Caco-2 (cell line): Measurements from ENCODE around the gene PARVA. TPM values are rescaled to one million over a fixed set of nuclear protein-coding genes. Genes with fewer than 3 reads are reported as not detected.
A peak's percentile ranks its signal among the peaks of the same experiment; 100 is the strongest.

Experiments used
- BruUV-seq: library from RNA; stranded (reverse); fragments of 400-500 nt; replicated peaks from 2 replicates; lab custom pipeline; 2021; lab: Mats Ljungman, UMichigan
- CTCF ChIA-PET: fragments of 300-600 bp; sonication (Branson Sonifier 250); formaldehyde crosslinking; loops from one replicate; lab custom pipeline; 2022; ENCODE audit warnings: antibody characterized with exemption; lab: Charles Lee
- POLR2A ChIA-PET: fragments of 300-600 bp; sonication (Branson Sonifier 250); formaldehyde crosslinking; loops from one replicate; lab custom pipeline; 2022; ENCODE audit warnings: antibody characterized with exemption; lab: Charles Lee
- DNase-seq, 2 experiments: peaks; one replicate each; pipeline versions ENCODE4 v3.0.0 to v3.0.0-alpha.2; 2020 to 2022
- H3K27me3 ChIP-seq: replicated peaks from 2 replicates; pipeline ENCODE4 v1.6.0; 2011; ENCODE audit warnings: low read length; ENCODE audit not compliant: control insufficient read depth, insufficient read depth
- H3K36me3 ChIP-seq: 2 replicates; pipeline ENCODE4 v1.5.1; 2011; ENCODE audit warnings: low read length; ENCODE audit not compliant: control insufficient read depth, insufficient read depth
- H3K4me1 ChIP-seq: fragments of 250-450 bp; sonication (Bioruptor Pico); 2 replicates; pipeline ENCODE4 v1.5.1; 2020; ENCODE audit warnings: mild to moderate bottlenecking
- H3K4me3 ChIP-seq: 2 replicates; pipeline ENCODE4 v1.5.1; 2011; ENCODE audit warnings: low read depth, mild to moderate bottlenecking, control low read depth, low read length
- H3K9me3 ChIP-seq: fragments of 250-450 bp; sonication (Bioruptor Pico); 2 replicates; pipeline ENCODE4 v1.5.1; 2020; ENCODE audit warnings: mild to moderate bottlenecking, moderate library complexity
- H3K27ac Mint-ChIP-seq: one replicate; pipeline ENCODE4 v1.8.0; 2022; ENCODE audit warnings: mixed read lengths; ENCODE audit not compliant: unreplicated experiment
- H3K27me3 Mint-ChIP-seq: one replicate; pipeline ENCODE4 v1.8.0; 2022; ENCODE audit warnings: mixed read lengths; ENCODE audit not compliant: insufficient read depth, unreplicated experiment
- H3K36me3 Mint-ChIP-seq: one replicate; pipeline ENCODE4 v1.8.0; 2022; ENCODE audit warnings: mild to moderate bottlenecking, mixed read lengths; ENCODE audit not compliant: insufficient read depth, unreplicated experiment
- H3K4me1 Mint-ChIP-seq: one replicate; pipeline ENCODE4 v1.8.0; 2022; ENCODE audit warnings: low read depth, mixed read lengths; ENCODE audit not compliant: unreplicated experiment
- H3K4me3 Mint-ChIP-seq: one replicate; pipeline ENCODE4 v1.8.0; 2022; ENCODE audit warnings: mild to moderate bottlenecking, moderate library complexity, mixed read lengths; ENCODE audit not compliant: unreplicated experiment
- H3K9me3 Mint-ChIP-seq: one replicate; pipeline ENCODE4 v1.8.0; 2022; ENCODE audit warnings: mixed read lengths; ENCODE audit not compliant: unreplicated experiment
- intact Hi-C: fragments of 100-400 bp; cut with micrococcal nuclease; formaldehyde crosslinking; loops from one replicate; pipeline ENCODE4 v1.10.0; 2022; ENCODE audit not compliant: unreplicated experiment
- total RNA-seq: library from RNA; stranded (reverse); gene quantifications from 2 replicates; pipeline ENCODE4 v1.2.3, GENCODE V29; 2022
- TF ChIP-seq, protein P1 (sequence below), 2 experiments: fragments of 200-600 bp in 1 of 2; IDR thresholded peaks; 1 replicate in 1 of 2; 2 replicates in 1 of 2; pipeline versions ENCODE4 v1.5.1 to v1.8.0; 2011 to 2022; ENCODE audit warnings: antibody characterized with exemption in 1 of 2, control low read depth in 1 of 2, inconsistent platforms in 1 of 2, low read depth in 1 of 2, low read length in 1 of 2, mild to moderate bottlenecking in 1 of 2, moderate library complexity in 1 of 2; ENCODE audit not compliant: insufficient read depth in 1 of 2, severe bottlenecking in 1 of 2, unreplicated experiment in 1 of 2

Gene PARVA
- total RNA-seq, 1 experiment from 2014 or later = 45.3 TPM

DNA sequence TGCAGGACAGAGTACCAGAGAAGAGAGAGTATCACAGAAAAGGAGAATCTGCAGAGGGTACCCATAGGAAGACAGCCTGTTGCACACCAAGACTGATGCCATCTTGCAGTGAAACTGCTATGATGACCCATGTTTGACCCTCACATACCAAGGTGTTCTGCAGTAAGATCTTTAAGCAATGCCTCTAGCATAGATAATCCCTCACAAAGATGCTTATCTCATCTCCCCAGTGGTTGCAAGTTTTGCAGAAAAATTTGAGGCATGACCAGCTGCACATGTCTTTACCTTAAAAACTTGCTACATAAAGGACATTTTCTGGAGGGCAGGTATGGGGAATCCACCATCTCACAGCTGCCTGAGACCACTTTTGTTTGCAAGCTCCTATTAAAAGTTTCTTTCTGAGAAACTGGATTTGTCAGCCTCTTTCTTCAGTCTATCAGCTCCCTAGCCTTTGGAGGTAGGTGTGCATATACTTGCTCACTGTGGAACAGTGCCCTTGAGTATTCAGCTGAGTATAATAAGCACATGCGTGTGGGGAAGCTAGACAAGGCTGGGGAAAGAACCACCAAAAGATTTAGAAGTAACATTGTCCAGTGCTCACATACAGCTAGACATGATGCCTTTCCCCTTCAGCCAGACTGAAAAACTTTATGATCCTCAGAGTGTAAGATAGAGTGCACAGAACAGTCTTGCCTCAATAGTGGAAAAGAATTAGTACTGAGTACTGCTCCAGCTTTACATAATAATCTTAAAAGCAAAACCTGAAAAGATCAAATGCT is 196.5 kb downstream of the PARVA start:
- TF ChIP-seq, protein P1, sequence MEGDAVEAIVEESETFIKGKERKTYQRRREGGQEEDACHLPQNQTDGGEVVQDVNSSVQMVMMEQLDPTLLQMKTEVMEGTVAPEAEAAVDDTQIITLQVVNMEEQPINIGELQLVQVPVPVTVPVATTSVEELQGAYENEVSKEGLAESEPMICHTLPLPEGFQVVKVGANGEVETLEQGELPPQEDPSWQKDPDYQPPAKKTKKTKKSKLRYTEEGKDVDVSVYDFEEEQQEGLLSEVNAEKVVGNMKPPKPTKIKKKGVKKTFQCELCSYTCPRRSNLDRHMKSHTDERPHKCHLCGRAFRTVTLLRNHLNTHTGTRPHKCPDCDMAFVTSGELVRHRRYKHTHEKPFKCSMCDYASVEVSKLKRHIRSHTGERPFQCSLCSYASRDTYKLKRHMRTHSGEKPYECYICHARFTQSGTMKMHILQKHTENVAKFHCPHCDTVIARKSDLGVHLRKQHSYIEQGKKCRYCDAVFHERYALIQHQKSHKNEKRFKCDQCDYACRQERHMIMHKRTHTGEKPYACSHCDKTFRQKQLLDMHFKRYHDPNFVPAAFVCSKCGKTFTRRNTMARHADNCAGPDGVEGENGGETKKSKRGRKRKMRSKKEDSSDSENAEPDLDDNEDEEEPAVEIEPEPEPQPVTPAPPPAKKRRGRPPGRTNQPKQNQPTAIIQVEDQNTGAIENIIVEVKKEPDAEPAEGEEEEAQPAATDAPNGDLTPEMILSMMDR (IDR thresholded peaks at IDR 0.05; ENCODE audit: insufficient read depth in 1 of 2, low read depth in 1 of 2, low read length in 1 of 2, severe bottlenecking in 1 of 2, unreplicated experiment in 1 of 2) = no peak
- Mint-ChIP-seq H3K4me1 (peaks cover 24% of the 10 kb centered on the region), H3K4me3 (no peak overlapping the region), H3K27ac (no peak overlapping the region), H3K36me3 (no peaks in the 10 kb centered on the region), H3K9me3 (no peaks in the 10 kb centered on the region), H3K27me3 (peaks cover 3% of the 10 kb centered on the region)
- Histone ChIP-seq H3K4me3 (no peak overlapping the region), H3K36me3 (no peaks in the 10 kb centered on the region), H3K27me3 (no peaks in the 10 kb centered on the region), H3K4me1 (peaks cover 15% of the 10 kb centered on the region; the same call in 1 of the 2 replicates), H3K9me3 (no peaks in the 10 kb centered on the region)
- ChIA-PET CTCF (interaction anchor here (1.3 kb wide), 1 partner anchor 33 kb away, joined by 3 read pairs; no protein-coding TSS in a partner anchor), POLR2A (no interaction called here)
- intact Hi-C loops = no loop called here
- BruUV-seq = no TSS peak
- DNase-seq = peak in 1 of 2 experiments; percentile 20

DNA sequence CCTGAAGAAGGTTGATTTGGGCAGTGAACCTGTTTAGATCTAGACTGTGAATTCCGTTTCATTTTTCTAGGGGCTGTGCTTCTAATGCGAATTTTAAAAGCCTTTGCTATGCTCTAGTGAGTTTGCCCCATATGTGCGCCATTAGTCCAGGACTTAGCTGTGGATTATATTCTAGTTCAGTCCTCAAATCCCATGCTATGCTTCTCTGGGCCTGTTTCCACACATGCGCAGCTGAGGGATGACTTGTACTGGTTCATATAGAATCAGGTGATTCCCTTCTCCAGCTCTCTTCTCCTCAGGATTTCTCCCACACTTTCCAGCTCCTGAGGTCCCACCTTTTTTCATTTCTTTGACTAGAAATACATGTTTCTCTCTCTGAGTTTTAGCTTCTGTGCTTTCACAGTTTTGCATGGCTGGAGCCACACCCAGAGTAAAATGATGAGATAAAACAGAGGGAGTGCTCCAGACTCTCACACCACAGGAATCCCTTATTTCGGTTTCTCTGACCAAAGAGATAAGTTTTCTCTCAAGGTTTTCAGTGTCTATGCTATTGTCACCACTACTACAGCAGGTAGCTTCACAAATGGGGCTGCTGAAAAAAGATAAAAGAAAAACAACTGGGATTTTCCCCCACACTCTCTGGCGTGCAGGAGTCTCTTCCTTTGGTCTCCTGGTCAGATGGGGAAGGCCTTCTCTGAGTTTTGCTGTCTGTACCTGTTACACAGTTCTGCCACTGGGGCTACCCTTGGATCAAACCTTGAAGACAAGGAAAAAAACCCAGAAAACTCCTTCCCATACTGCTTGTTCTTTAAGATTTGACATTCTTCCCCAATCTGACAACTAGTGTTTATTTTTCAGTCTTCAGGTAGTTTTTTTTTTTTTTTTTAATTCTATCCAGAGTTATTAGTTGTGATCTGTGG is 200.6 kb downstream of the PARVA start:
- CTCF ChIA-PET = no interaction called here
- no TSS peak for BruUV-seq
- TF ChIP-seq, protein P1 (IDR thresholded peaks at IDR 0.05; ENCODE audit: insufficient read depth in 1 of 2, low read depth in 1 of 2, low read length in 1 of 2, severe bottlenecking in 1 of 2, unreplicated experiment in 1 of 2) = peak; percentile 18 to 52
- Mint-ChIP-seq H3K4me1 (peaks cover 32% of the 10 kb centered on the region), H3K4me3 (no peak overlapping the region), H3K27me3 (peaks cover 3% of the 10 kb centered on the region), H3K27ac (no peak overlapping the region), H3K9me3 (no peaks in the 10 kb centered on the region), H3K36me3 (no peaks in the 10 kb centered on the region)
- POLR2A ChIA-PET = no interaction called here
- intact Hi-C loops = no loop called here
- no peaks in the 10 kb centered on the region for H3K27me3 ChIP-seq
- peaks cover 13% of the 10 kb centered on the region; the same call in 1 of the 2 replicates for H3K4me1 ChIP-seq
- 0 out of 2 replicates have a peak, but pooled peaks cover 2% of the 10 kb centered on the region for H3K9me3 ChIP-seq
- H3K36me3 ChIP-seq = no peaks in the 10 kb centered on the region
- peak in 1 of 2 experiments; percentile 33 for DNase-seq
- H3K4me3 ChIP-seq = no peak overlapping the region

DNA sequence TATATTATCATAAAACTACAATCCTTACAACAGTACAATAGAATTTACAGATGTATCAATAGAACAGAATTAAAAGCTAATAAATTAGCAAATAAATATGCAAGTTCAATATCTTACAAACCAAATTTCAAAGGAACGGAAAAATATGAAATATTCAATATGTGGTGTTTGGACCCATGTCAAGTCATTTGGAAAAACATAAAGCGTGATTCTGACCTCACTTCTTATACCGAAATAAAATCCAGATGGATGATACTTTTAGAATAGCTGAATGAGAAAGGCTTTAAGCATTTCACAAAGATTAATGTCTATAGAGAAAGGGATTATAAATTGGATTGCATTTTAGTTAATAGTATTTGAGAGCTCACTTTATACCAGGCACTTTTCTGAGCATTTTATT is 204.0 kb downstream of the PARVA start:
- Mint-ChIP-seq H3K4me3 (no peak overlapping the region), H3K27ac (no peak overlapping the region), H3K4me1 (peaks cover 13% of the 10 kb centered on the region), H3K9me3 (no peaks in the 10 kb centered on the region), H3K36me3 (no peaks in the 10 kb centered on the region), H3K27me3 (no peaks in the 10 kb centered on the region)
- Histone ChIP-seq H3K9me3 (0 out of 2 replicates have a peak, but pooled peaks cover 2% of the 10 kb centered on the region), H3K27me3 (no peaks in the 10 kb centered on the region), H3K4me1 (no peaks in the 10 kb centered on the region), H3K4me3 (no peak overlapping the region), H3K36me3 (no peaks in the 10 kb centered on the region)
- ChIA-PET CTCF (no interaction called here), POLR2A (no interaction called here)
- no TSS peak for BruUV-seq
- TF ChIP-seq, protein P1 (IDR thresholded peaks at IDR 0.05; ENCODE audit: insufficient read depth in 1 of 2, low read depth in 1 of 2, low read length in 1 of 2, severe bottlenecking in 1 of 2, unreplicated experiment in 1 of 2) = no peak
- intact Hi-C loops = no loop called here
- no peak for DNase-seq
